Prostate gland (tissue), 2 donors: ENCODE data around the gene PSD. TPM values are rescaled to one million over a fixed set of nuclear protein-coding genes. Genes with fewer than 3 reads are reported as not detected.

Experiments used
- DNase-seq: peaks from one replicate; pipeline ENCODE4 v3.0.0-alpha.2; 2019; ENCODE audit warnings: low spot score
- H3K27ac ChIP-seq, 2 donors: fragments of 200-600 bp; sonication (generic); 2 replicates each; pipeline ENCODE4 v1.5.1; 2017 to 2019
- H3K27me3 ChIP-seq: fragments of 200-600 bp; sonication (generic); replicated peaks from 2 replicates; pipeline ENCODE4 v1.5.1; 2019; ENCODE audit not compliant: insufficient read depth
- H3K36me3 ChIP-seq, 2 donors: fragments of 200-600 bp; sonication (generic); 1 replicate in 1 of 2; 2 replicates in 1 of 2; pipeline versions ENCODE4 v1.5.1 to v1.8.1; 2017 to 2019
- H3K4me1 ChIP-seq: fragments of 200-600 bp; sonication (generic); replicated peaks from 2 replicates; pipeline ENCODE4 v1.5.1; 2019
- H3K4me3 ChIP-seq, 2 donors: fragments of 200-600 bp; sonication (generic); 2 replicates each; pipeline ENCODE4 v1.5.1; 2017 to 2019
- H3K9me3 ChIP-seq: fragments of 200-600 bp; sonication (generic); 2 replicates; pipeline ENCODE4 v1.5.1; 2017
- POLR2A ChIP-seq: fragments of 450-650 bp; IDR thresholded peaks from one replicate; pipeline ENCODE4 v1.6.1; 2016; ENCODE audit warnings: antibody characterized with exemption, mild to moderate bottlenecking
- POLR2AphosphoS5 ChIP-seq: sonication (generic); formaldehyde crosslinking; IDR thresholded peaks from one replicate; pipeline ENCODE4 v1.6.1; 2017; ENCODE audit warnings: antibody characterized with exemption
- WGBS: methylation state at CpG from one replicate; pipeline ENCODE4 v1.1.5; 2018; 5-methylcytosine and 5-hydroxymethylcytosine counted together
- intact Hi-C: fragments of 100-400 bp; cut with DNase I; formaldehyde crosslinking; loops from one replicate; pipeline ENCODE4 v1.14.2; 2022
- total RNA-seq, 2 donors: library from RNA; depleted of rRNA; stranded (reverse); fragments of >200 nt; gene quantifications; one replicate each; pipeline ENCODE4 v1.1.0, GENCODE V29; 2016
- TF ChIP-seq, protein P1 (sequence below), 4 experiments: fragments of 200-600 bp in 2 of 4; fragments of 450-650 bp in 2 of 4; sonication (generic) in 2 of 4; IDR thresholded peaks; 1 replicate in 3 of 4; 2 replicates in 1 of 4; pipeline ENCODE4 v1.5.1; 2016 to 2019; ENCODE audit warnings: antibody characterized with exemption in 4 of 4, mild to moderate bottlenecking in 2 of 4, moderate library complexity in 2 of 4

Gene PSD
- total RNA-seq, 2 donors from 2014 or later, result 1.0 to 10.9 TPM

DNA sequence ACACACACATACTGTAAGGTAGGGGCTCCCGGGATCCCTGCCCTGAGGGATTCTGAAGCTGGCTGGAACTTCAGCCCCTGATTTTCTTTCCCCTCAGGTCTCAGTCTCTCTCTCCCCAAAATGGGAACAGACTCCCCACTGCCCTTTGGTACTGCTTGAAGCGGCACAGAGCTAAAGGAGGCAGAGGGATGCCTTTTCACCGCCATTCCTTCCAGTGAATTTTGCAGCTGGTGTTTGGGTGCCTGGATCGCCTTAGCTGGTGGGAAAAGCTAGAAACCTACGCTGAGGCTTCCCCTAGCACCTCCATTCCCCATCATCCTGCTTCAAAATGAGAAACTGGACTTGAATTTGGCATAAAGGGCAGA is 16.5 kb upstream of the PSD start:
- Histone ChIP-seq H3K9me3 (no peaks in the 10 kb centered on the region), H3K27me3 (no peaks in the 10 kb centered on the region), H3K4me1 (peaks cover 4% of the 10 kb centered on the region), H3K36me3 (no peaks in the 10 kb centered on the region), H3K27ac (no peak overlapping the region), H3K4me3 (no peak overlapping the region)
- intact Hi-C loops, result no loop called here
- DNase-seq, result no peak
- WGBS, result 49% methylated on average over 5 of the region's 5 CpGs
- TF ChIP-seq POLR2A (no peak), POLR2AphosphoS5 (no peak)
- TF ChIP-seq, protein P1, sequence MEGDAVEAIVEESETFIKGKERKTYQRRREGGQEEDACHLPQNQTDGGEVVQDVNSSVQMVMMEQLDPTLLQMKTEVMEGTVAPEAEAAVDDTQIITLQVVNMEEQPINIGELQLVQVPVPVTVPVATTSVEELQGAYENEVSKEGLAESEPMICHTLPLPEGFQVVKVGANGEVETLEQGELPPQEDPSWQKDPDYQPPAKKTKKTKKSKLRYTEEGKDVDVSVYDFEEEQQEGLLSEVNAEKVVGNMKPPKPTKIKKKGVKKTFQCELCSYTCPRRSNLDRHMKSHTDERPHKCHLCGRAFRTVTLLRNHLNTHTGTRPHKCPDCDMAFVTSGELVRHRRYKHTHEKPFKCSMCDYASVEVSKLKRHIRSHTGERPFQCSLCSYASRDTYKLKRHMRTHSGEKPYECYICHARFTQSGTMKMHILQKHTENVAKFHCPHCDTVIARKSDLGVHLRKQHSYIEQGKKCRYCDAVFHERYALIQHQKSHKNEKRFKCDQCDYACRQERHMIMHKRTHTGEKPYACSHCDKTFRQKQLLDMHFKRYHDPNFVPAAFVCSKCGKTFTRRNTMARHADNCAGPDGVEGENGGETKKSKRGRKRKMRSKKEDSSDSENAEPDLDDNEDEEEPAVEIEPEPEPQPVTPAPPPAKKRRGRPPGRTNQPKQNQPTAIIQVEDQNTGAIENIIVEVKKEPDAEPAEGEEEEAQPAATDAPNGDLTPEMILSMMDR (IDR thresholded peaks at IDR 0.05), result no peak

DNA sequence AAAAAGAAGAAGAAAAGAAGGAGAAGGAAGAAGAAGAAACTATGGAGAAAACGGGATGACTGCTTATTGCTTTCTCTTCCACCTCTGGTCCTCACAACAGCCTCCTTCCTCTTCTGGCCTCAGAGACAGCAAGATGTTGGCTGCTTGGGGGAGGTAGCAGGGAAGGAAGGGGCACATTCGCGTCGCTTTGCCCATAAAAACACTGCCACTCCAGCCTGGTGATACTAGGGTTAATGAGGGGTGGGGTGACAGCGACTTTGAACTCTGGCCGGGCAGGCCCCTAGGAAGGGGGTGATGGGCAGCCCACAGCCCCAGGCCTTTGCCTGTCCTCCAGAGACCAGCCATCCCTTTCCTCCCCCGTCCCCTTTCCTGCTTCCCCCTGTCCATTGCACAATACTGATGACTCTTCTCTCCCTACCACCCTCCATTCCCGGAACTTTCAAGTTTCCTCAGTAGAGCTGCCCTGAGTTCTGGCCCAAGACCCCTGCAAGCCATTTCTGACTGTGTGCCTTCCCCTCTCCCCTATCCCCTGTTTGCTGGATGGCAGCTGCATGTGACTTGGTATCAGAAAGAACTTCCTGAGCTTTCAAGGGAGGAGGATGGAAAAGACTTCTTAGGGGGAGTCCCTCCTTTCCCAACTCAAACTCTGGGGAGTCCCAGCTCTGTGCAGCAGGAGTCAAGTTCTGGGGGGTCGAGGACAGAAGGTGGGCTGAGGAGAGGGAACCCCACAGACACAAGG is 16.0 kb upstream of the PSD start:
- Histone ChIP-seq H3K27ac (no peak overlapping the region), H3K4me1 (peaks cover 4% of the 10 kb centered on the region), H3K36me3 (no peaks in the 10 kb centered on the region), H3K9me3 (no peaks in the 10 kb centered on the region), H3K27me3 (no peaks in the 10 kb centered on the region), H3K4me3 (no peak overlapping the region)
- intact Hi-C loops, result no loop called here
- TF ChIP-seq, protein P1 (IDR thresholded peaks at IDR 0.05), result no peak
- TF ChIP-seq POLR2AphosphoS5 (no peak), POLR2A (no peak)
- 40% methylated on average over 9 of the region's 9 CpGs for WGBS
- DNase-seq, result no peak

DNA sequence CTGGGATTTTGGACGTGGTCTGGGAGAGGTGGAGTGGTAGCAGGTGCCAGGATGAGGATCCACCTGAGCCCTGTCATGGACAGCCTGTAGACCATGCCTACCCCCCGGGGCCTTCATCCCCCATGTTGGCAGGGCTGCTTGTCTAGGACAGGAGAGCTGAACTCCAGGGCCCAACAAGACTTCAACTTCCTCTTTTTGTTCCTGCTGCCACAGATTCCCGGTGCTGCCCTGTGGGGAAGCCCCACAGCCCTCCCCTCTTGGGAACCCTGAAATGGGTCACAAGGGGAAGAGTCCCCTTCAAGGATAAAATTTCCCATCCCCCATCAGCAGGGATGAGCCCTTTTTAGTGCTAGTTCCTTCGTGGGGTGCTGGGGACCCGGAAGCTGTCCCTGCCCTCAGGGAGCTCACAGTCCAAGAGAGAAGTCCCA is 15.0 kb upstream of the PSD start:
- no peak overlapping the region for H3K4me3 ChIP-seq
- no peak overlapping the region for H3K27ac ChIP-seq
- WGBS, result 64% methylated on average over 5 of the region's 5 CpGs
- peaks cover 4% of the 10 kb centered on the region for H3K4me1 ChIP-seq
- H3K27me3 ChIP-seq, result no peaks in the 10 kb centered on the region
- H3K9me3 ChIP-seq, result no peaks in the 10 kb centered on the region
- no peaks in the 10 kb centered on the region for H3K36me3 ChIP-seq
- intact Hi-C loops, result no loop called here
- TF ChIP-seq POLR2A, result no peak
- no peak for TF ChIP-seq POLR2AphosphoS5
- TF ChIP-seq, protein P1 (IDR thresholded peaks at IDR 0.05), result no peak
- no peak for DNase-seq

DNA sequence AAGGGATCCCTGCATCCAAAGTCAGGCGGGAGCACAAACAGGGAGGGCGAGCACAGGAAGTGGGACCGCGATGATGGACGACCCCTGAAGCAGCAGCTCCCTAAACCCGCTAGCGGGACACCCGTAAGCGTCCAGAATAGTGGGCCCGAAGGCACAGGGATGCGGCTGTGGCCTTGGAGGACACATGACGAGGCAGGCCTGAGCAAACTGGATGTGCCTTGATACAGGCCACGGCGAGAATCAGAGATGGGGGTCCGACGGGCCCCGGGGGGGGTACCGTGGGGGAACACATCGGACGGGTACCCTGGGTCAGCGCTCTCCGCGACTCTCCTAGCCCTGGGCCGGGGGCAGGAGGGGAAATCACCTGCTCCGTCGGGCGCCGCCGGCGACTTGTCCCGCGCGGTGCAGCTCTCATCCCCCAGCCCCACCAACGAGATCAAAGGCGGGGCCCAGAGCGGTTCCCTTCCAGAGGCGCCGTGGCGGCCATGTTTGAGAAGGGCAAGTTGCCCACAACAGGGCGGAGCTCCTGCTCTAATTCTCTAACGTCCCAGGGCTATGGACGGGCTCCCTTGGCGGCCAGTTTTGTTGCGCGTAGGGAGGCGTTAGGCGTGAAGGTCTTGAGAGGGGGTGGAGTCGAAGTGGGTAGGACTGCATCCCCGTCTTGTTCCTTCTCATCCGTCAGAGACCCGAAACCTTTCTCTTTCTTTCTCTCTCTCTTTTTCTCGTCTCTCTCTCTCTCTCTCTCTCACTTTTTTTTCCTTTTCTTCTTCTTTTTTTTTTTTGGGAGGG is 13.8 kb upstream of the PSD start, which contains the start of gene CUEDC2:
Gene CUEDC2, minus strand, starts transcription at position 413 of the 789 bp plus-strand sequence. CDS start 7,386 bp downstream, outside the sequence.
- H3K4me3 ChIP-seq, result peak within 1 kb of the TSS; percentile 75 to 89
- no peaks in the 10 kb centered on the region for H3K36me3 ChIP-seq
- H3K4me1 ChIP-seq, result peaks cover 4% of the 10 kb centered on the region
- intact Hi-C loops, result no loop called here
- no peaks in the 10 kb centered on the region for H3K9me3 ChIP-seq
- TF ChIP-seq, protein P1 (IDR thresholded peaks at IDR 0.05), result no peak
- TF ChIP-seq POLR2AphosphoS5, result peak; percentile 97
- peak; percentile 93 for DNase-seq
- under 1% methylated on average over 47 of the region's 52 CpGs for WGBS
- peak within 1 kb of the TSS; percentile 71 to 79 for H3K27ac ChIP-seq
- no peaks in the 10 kb centered on the region for H3K27me3 ChIP-seq
